Smooth muscle cell (in vitro differentiated cells): ENCODE measurements around the gene BRD3. TPM values are rescaled to one million over a fixed set of nuclear protein-coding genes. Genes with fewer than 3 reads are reported as not detected.

Source experiments
- DNase-seq: peaks from one replicate; lab custom pipeline; 2025; ENCODE audit not compliant: unreplicated experiment; lab: John Stamatoyannopoulos, UW
- H2AFZ ChIP-seq: fragments of 200-600 bp; sonication (generic); 2 replicates; pipeline ENCODE4 v1.6.0; 2016; ENCODE audit warnings: antibody characterized with exemption, low read depth, mild to moderate bottlenecking
- H3F3A ChIP-seq: fragments of 200-600 bp; sonication (generic); 2 replicates; pipeline ENCODE4 v1.6.0; 2017; ENCODE audit warnings: antibody characterized with exemption, low read depth
- H3K27ac ChIP-seq: fragments of 200-600 bp; sonication (generic); 2 replicates; pipeline ENCODE4 v1.5.1; 2016; ENCODE audit warnings: low read depth, mild to moderate bottlenecking
- H3K27me3 ChIP-seq: fragments of 200-600 bp; sonication (generic); 2 replicates; pipeline ENCODE4 v1.6.1; 2016; ENCODE audit warnings: low read depth, mild to moderate bottlenecking
- H3K36me3 ChIP-seq: fragments of 200-600 bp; sonication (generic); 2 replicates; pipeline ENCODE4 v1.5.1; 2016; ENCODE audit warnings: low read depth
- H3K4me1 ChIP-seq: fragments of 200-600 bp; sonication (generic); 2 replicates; pipeline ENCODE4 v1.5.1; 2016; ENCODE audit warnings: low read depth
- H3K4me2 ChIP-seq: fragments of 200-600 bp; sonication (generic); 2 replicates; pipeline ENCODE4 v1.6.0; 2016; ENCODE audit warnings: mild to moderate bottlenecking
- H3K4me3 ChIP-seq: fragments of 200-600 bp; sonication (generic); 2 replicates; pipeline ENCODE4 v1.5.1; 2016; ENCODE audit warnings: mild to moderate bottlenecking
- H3K79me2 ChIP-seq: fragments of 200-600 bp; sonication (generic); 2 replicates; pipeline ENCODE4 v1.6.0; 2016; ENCODE audit warnings: low read depth, mild to moderate bottlenecking
- H3K9ac ChIP-seq: fragments of 200-600 bp; sonication (generic); 2 replicates; pipeline ENCODE4 v1.6.0; 2016; ENCODE audit warnings: low read depth
- H3K9me3 ChIP-seq: fragments of 200-600 bp; sonication (generic); replicated peaks from 2 replicates; pipeline ENCODE4 v1.5.1; 2016; ENCODE audit warnings: low read depth
- H4K20me1 ChIP-seq: fragments of 200-600 bp; sonication (generic); 2 replicates; pipeline ENCODE4 v1.6.0; 2016; ENCODE audit warnings: low read depth
- CTCF ChIP-seq: fragments of 200-600 bp; sonication (generic); IDR thresholded peaks from 2 replicates; pipeline ENCODE4 v1.5.1; 2017; ENCODE audit warnings: borderline replicate concordance, mild to moderate bottlenecking, antibody characterized with exemption; ENCODE audit not compliant: insufficient read depth, poor library complexity, severe bottlenecking
- WGBS: methylation state at CpG from one replicate; pipeline ENCODE4 v1.1.7; 2016; ENCODE audit warnings: low lambda C conversion rate; 5-methylcytosine and 5-hydroxymethylcytosine counted together
- polyA plus RNA-seq: library from polyadenylated mRNA; unstranded; fragments of >200 nt; fragmentation: Nextera tagmentation; extraction: Ambion mirVana; gene quantifications from 2 replicates; pipeline ENCODE4 v1.2.1, GENCODE V29; 2016
- total RNA-seq: library from RNA; depleted of rRNA; stranded (reverse); fragments of >200 nt; gene quantifications from 2 replicates; pipeline ENCODE4 v1.2.3, GENCODE V29; 2014

The BRD3 gene
- total and polyA plus RNA-seq, 2 experiments from 2014 or later = 9.2 to 34.1 TPM

- no peak for TF ChIP-seq CTCF
- no peak overlapping the region for H3K9ac ChIP-seq
- no peaks in the 10 kb centered on the region for H3K36me3 ChIP-seq
- H3K27ac ChIP-seq = no peak overlapping the region
- no peaks in the 10 kb centered on the region for H3K79me2 ChIP-seq
- peaks cover 86% of the 10 kb centered on the region for H4K20me1 ChIP-seq
- no peaks in the 10 kb centered on the region for H3K4me1 ChIP-seq
- H3F3A ChIP-seq = no peaks in the 10 kb centered on the region
- DNase-seq = no peak
- no peak overlapping the region for H2AFZ ChIP-seq
- H3K4me3 ChIP-seq = no peak overlapping the region
- H3K27me3 ChIP-seq = no peaks in the 10 kb centered on the region
- 98% methylated on average over 53 of the region's 53 CpGs for WGBS
- H3K9me3 ChIP-seq = no peaks in the 10 kb centered on the region
- no peak overlapping the region for H3K4me2 ChIP-seq
Observed at GRCh38 chr9:134047868-134048581, 19.8 kb downstream of the BRD3 start.

GRCh38 chr9:134046894-134047681 lies 20.7 kb downstream of the BRD3 start:
- H2AFZ ChIP-seq = no peak overlapping the region
- DNase-seq = no peak
- H3K79me2 ChIP-seq = no peaks in the 10 kb centered on the region
- no peak overlapping the region for H3K27ac ChIP-seq
- H3K36me3 ChIP-seq = no peaks in the 10 kb centered on the region
- WGBS = 99% methylated on average over 21 of the region's 21 CpGs
- H3K27me3 ChIP-seq = no peaks in the 10 kb centered on the region
- no peaks in the 10 kb centered on the region for H3K4me1 ChIP-seq
- no peaks in the 10 kb centered on the region for H3K9me3 ChIP-seq
- no peak for TF ChIP-seq CTCF
- H3K4me2 ChIP-seq = no peak overlapping the region
- H3K4me3 ChIP-seq = no peak overlapping the region
- peaks cover 77% of the 10 kb centered on the region for H4K20me1 ChIP-seq
- H3K9ac ChIP-seq = no peak overlapping the region
- H3F3A ChIP-seq = no peaks in the 10 kb centered on the region

DNA sequence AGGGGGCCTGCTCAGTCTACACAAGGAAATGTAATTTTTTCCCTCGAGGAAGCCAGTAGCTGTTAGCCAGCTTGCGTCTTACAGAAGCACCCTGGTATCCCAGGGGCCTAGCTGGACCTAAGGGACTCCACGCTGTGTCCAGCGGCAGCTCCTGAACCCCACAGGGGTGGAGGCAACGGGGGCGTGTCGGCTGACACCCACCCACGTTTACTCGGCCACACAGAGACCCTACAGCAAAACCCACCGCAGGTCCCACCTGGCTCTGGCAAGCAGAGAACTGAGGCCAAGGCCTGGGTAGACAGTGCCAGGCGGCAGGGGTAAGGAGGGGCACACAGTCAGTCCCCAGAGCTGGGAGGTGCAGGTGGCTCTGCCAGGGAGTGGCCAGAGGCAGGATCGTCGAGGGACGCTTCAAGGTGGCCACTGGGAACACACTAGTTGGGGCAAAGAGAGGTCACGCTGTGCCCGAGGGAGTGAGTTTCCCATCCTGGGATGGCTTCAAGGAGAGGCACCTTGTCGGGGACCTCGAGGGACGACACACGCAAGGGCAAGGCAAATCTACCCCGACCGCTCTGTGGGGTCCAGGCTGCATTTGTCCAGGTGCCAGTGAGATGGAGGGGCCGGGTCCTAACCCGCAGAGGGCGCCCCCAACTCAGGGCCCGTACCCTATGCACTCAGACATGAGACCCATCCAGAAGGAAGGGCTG lies 21.8 kb downstream of the BRD3 start:
- no peaks in the 10 kb centered on the region for H3K79me2 ChIP-seq

More for the DNA sequence above, 21.8 kb downstream of the BRD3 start:
- no peak for DNase-seq
- Histone ChIP-seq H3K4me2 (no peak overlapping the region), H2AFZ (no peak overlapping the region), H3K27me3 (no peaks in the 10 kb centered on the region), H3K27ac (no peak overlapping the region), H3K9ac (no peak overlapping the region), H3K4me1 (no peaks in the 10 kb centered on the region), H3K9me3 (no peaks in the 10 kb centered on the region), H3F3A (no peaks in the 10 kb centered on the region), H3K36me3 (no peaks in the 10 kb centered on the region), H3K4me3 (no peak overlapping the region), H4K20me1 (peaks cover 69% of the 10 kb centered on the region)
- TF ChIP-seq CTCF = no peak
- WGBS = 91% methylated on average over 25 of the region's 26 CpGs
